HEK293T (cell line): ENCODE results near the gene TMEM200B.

Experiments used
- BHLHE40 ChIP-seq: fragments of 450-650 bp; IDR thresholded peaks from 2 replicates; pipeline ENCODE4 v1.6.1; 2016; ENCODE audit warnings: mild to moderate bottlenecking, moderate library complexity, borderline replicate concordance
- CTBP1 ChIP-seq: fragments of 450-650 bp; IDR thresholded peaks from 2 replicates; pipeline ENCODE4 v1.6.1; 2016; ENCODE audit warnings: borderline replicate concordance
- FOXK2 ChIP-seq: fragments of 450-650 bp; IDR thresholded peaks from 2 replicates; pipeline ENCODE4 v1.6.1; 2016; ENCODE audit warnings: mild to moderate bottlenecking
- HDGF ChIP-seq: fragments of 450-650 bp; IDR thresholded peaks from 2 replicates; pipeline ENCODE4 v1.6.1; 2017; ENCODE audit warnings: antibody characterized with exemption, borderline replicate concordance
- L3MBTL2 ChIP-seq: fragments of 450-650 bp; conservative IDR thresholded peaks from 2 replicates; pipeline ENCODE4 v1.6.1; 2016; ENCODE audit warnings: mild to moderate bottlenecking
- LEF1 ChIP-seq: fragments of 450-650 bp; IDR thresholded peaks from 2 replicates; pipeline ENCODE4 v1.6.1; 2017; ENCODE audit warnings: mild to moderate bottlenecking, borderline replicate concordance
- SP1 ChIP-seq: fragments of 450-650 bp; IDR thresholded peaks from 2 replicates; pipeline ENCODE4 v1.6.1; 2017
- SUZ12 ChIP-seq: fragments of 450-650 bp; IDR thresholded peaks from 2 replicates; pipeline ENCODE4 v1.6.1; 2016; ENCODE audit warnings: mild to moderate bottlenecking
- TARDBP ChIP-seq: fragments of 450-650 bp; IDR thresholded peaks from 2 replicates; pipeline ENCODE4 v1.6.1; 2016
- ZNF384 ChIP-seq: fragments of 450-650 bp; IDR thresholded peaks from 2 replicates; pipeline ENCODE4 v1.6.1; 2016

GRCh38 chr1:29171089-29171488, 47.4 kb upstream of the TMEM200B start:
- TF ChIP-seq ZNF384 (no peak), BHLHE40 (no peak), CTBP1 (no peak), LEF1 (no peak), L3MBTL2 (no peak), TARDBP (no peak), SP1 (no peak), SUZ12 (no peak), FOXK2 (no peak), HDGF (no peak)
